ENCODE results near the gene TACR1. TPM values are rescaled to one million over a fixed set of nuclear protein-coding genes. Genes with fewer than 3 reads are reported as not detected.

TACR1 gene
- total and polyA plus RNA-seq, 2 of the 8 experiments (the other 6 are each of a cell fraction or from before 2014, with no cell fraction given): 0.09 to 0.37 TPM

DNA sequence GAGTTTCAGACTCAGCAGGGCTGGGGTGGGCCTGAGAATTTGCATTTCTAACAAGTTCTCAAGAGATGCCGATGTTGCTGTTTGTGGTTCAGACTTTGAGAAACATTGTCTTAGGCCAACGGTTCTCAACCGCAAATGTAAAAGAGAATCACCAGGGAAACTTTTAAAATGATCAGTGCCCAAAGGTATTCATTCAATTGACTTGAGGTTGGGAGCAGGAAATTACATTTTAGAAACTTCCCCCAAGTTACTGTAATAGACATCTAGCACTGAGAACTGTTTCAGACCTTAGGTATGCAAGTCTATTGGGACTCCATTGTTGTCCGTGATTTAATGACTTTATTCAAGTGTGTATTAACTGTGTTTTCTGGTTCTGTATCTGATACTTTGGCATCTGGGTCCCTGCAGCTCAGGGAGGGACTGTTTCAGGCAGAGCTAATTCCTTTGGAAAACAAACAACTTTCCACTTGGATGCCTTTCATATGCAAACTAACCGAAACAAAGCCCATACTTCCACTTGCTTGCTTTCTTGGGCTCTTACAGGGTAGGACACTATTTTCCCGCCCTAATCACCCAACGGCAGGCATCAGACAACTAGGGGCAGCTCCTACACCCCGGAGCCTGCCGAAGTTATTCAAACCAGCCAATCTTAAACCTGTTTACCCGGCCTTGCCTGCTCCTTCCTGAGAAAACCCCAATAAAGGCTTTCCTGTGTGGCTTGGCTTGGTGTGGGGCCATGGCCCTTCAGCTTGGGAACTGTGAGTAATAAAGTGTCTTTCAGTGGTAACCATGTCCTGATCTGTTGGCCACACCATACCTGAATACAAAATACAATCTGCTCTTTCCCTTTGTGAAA, 143.3 kb downstream of the TACR1 start (continued):
- TF ChIP-seq, protein P1, sequence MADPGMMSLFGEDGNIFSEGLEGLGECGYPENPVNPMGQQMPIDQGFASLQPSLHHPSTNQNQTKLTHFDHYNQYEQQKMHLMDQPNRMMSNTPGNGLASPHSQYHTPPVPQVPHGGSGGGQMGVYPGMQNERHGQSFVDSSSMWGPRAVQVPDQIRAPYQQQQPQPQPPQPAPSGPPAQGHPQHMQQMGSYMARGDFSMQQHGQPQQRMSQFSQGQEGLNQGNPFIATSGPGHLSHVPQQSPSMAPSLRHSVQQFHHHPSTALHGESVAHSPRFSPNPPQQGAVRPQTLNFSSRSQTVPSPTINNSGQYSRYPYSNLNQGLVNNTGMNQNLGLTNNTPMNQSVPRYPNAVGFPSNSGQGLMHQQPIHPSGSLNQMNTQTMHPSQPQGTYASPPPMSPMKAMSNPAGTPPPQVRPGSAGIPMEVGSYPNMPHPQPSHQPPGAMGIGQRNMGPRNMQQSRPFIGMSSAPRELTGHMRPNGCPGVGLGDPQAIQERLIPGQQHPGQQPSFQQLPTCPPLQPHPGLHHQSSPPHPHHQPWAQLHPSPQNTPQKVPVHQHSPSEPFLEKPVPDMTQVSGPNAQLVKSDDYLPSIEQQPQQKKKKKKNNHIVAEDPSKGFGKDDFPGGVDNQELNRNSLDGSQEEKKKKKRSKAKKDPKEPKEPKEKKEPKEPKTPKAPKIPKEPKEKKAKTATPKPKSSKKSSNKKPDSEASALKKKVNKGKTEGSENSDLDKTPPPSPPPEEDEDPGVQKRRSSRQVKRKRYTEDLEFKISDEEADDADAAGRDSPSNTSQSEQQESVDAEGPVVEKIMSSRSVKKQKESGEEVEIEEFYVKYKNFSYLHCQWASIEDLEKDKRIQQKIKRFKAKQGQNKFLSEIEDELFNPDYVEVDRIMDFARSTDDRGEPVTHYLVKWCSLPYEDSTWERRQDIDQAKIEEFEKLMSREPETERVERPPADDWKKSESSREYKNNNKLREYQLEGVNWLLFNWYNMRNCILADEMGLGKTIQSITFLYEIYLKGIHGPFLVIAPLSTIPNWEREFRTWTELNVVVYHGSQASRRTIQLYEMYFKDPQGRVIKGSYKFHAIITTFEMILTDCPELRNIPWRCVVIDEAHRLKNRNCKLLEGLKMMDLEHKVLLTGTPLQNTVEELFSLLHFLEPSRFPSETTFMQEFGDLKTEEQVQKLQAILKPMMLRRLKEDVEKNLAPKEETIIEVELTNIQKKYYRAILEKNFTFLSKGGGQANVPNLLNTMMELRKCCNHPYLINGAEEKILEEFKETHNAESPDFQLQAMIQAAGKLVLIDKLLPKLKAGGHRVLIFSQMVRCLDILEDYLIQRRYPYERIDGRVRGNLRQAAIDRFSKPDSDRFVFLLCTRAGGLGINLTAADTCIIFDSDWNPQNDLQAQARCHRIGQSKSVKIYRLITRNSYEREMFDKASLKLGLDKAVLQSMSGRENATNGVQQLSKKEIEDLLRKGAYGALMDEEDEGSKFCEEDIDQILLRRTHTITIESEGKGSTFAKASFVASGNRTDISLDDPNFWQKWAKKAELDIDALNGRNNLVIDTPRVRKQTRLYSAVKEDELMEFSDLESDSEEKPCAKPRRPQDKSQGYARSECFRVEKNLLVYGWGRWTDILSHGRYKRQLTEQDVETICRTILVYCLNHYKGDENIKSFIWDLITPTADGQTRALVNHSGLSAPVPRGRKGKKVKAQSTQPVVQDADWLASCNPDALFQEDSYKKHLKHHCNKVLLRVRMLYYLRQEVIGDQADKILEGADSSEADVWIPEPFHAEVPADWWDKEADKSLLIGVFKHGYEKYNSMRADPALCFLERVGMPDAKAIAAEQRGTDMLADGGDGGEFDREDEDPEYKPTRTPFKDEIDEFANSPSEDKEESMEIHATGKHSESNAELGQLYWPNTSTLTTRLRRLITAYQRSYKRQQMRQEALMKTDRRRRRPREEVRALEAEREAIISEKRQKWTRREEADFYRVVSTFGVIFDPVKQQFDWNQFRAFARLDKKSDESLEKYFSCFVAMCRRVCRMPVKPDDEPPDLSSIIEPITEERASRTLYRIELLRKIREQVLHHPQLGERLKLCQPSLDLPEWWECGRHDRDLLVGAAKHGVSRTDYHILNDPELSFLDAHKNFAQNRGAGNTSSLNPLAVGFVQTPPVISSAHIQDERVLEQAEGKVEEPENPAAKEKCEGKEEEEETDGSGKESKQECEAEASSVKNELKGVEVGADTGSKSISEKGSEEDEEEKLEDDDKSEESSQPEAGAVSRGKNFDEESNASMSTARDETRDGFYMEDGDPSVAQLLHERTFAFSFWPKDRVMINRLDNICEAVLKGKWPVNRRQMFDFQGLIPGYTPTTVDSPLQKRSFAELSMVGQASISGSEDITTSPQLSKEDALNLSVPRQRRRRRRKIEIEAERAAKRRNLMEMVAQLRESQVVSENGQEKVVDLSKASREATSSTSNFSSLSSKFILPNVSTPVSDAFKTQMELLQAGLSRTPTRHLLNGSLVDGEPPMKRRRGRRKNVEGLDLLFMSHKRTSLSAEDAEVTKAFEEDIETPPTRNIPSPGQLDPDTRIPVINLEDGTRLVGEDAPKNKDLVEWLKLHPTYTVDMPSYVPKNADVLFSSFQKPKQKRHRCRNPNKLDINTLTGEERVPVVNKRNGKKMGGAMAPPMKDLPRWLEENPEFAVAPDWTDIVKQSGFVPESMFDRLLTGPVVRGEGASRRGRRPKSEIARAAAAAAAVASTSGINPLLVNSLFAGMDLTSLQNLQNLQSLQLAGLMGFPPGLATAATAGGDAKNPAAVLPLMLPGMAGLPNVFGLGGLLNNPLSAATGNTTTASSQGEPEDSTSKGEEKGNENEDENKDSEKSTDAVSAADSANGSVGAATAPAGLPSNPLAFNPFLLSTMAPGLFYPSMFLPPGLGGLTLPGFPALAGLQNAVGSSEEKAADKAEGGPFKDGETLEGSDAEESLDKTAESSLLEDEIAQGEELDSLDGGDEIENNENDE (IDR thresholded peaks at IDR 0.05; ENCODE audit: insufficient replicate concordance, low read length): peak; percentile 72
- TF ChIP-seq EZH2 (IDR thresholded peaks at IDR 0.05; ENCODE audit: low read depth, low read length, severe bottlenecking): no peak
- TF ChIP-seq CHD2 (IDR thresholded peaks at IDR 0.05; ENCODE audit: low read length): no peak

All from H1 (cell line).